Stimulated activated naive CD8-positive, alpha-beta T cell treated with anti-CD3 and anti-CD28 coated beads, Interleukin-15, amount 100 ng/mL, for 72 hours (primary cell): ENCODE measurements around the gene SERPINB10.

ENCODE experiments used
- ATAC-seq: fragments of 150-1000 bp; cut with Tn5 transposase; 2 replicates; pipeline ENCODE4 v1.10.0; 2021; ENCODE audit warnings: mild to moderate bottlenecking, moderate library complexity
- DNase-seq, 2 donors: peaks; one replicate each; pipeline ENCODE4 v3.0.0; 2021 to 2022
- H3K27ac Mint-ChIP-seq, 2 donors: one replicate each; pipeline ENCODE4 v1.8.0; 2022; ENCODE audit warnings: mild to moderate bottlenecking in 2 of 2, mixed read lengths in 2 of 2, moderate library complexity in 2 of 2
- H3K27me3 Mint-ChIP-seq: one replicate; pipeline ENCODE4 v1.8.0; 2022; ENCODE audit warnings: mixed read lengths
- H3K4me1 Mint-ChIP-seq: one replicate; pipeline ENCODE4 v1.8.0; 2022; ENCODE audit warnings: mild to moderate bottlenecking, mixed read lengths
- H3K4me3 Mint-ChIP-seq, 2 donors: one replicate each; pipeline ENCODE4 v1.8.0; 2022; ENCODE audit warnings: mild to moderate bottlenecking in 2 of 2, mixed read lengths in 2 of 2, moderate library complexity in 1 of 2
- H3K9me3 Mint-ChIP-seq, 2 donors: one replicate each; pipeline ENCODE4 v1.8.0; 2022; ENCODE audit warnings: mixed read lengths in 2 of 2

SERPINB10 gene, protein sequence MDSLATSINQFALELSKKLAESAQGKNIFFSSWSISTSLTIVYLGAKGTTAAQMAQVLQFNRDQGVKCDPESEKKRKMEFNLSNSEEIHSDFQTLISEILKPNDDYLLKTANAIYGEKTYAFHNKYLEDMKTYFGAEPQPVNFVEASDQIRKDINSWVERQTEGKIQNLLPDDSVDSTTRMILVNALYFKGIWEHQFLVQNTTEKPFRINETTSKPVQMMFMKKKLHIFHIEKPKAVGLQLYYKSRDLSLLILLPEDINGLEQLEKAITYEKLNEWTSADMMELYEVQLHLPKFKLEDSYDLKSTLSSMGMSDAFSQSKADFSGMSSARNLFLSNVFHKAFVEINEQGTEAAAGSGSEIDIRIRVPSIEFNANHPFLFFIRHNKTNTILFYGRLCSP

DNA sequence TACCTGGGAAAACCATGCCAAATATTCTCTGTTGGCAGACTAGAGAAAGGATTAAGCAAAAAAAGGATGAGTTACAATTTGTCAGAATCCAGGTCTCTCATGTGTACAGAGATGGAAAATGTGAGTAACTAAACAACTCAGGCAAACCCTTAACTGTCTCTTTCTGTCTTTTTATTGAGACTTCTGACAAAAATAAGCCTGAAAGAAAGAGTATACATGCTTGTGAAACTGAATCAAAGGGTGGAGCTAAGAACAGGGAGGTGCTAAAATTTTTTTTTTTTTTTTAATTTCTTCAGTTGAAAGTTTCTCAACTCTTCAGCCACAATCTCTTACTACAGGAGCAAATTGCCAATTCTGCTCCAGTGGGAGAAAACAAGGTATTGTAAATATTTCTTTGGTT is at the start of gene SERPINB10:
SERPINB10 (plus strand) TSS at position 295 of the 400 bp plus-strand sequence. CDS start 7,553 bp downstream, outside the sequence.
- ATAC-seq (peak; percentile 50), DNase-seq (no peak)
- Mint-ChIP-seq H3K9me3 (no peaks in the 10 kb centered on the region), H3K4me3 (peak within 1 kb of the TSS in 1 of 2 donors; percentile 49), H3K27ac (peak within 1 kb of the TSS in 1 of 2 donors; percentile 42), H3K4me1 (no peaks in the 10 kb centered on the region), H3K27me3 (peaks cover 25% of the 10 kb centered on the region)

DNA sequence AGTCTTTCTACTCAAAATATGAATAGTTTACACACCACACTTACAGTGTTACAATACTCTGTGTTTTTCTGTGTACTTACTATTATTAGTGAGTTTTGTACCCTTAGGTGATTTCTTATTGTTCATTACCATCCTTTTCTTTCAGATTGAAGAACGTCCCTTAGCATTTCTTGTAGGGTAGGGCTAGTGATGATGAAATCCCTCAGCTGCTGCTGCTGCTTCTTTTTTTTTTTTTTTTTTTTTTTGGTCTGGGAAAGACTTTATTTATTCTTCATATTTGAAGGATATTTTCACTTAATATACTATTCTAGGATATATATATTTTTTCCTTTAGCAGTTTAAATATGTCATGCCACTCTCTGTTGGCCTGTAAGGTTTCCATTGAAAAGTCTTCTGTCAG is 49.3 kb upstream of the SERPINB10 start:
- Mint-ChIP-seq H3K9me3 (peaks cover 0 to 4% of the 10 kb centered on the region in 2 donors), H3K4me1 (no peaks in the 10 kb centered on the region), H3K27me3 (peaks cover 29% of the 10 kb centered on the region), H3K27ac (no peak overlapping the region), H3K4me3 (no peak overlapping the region)
- DNase-seq (no peak), ATAC-seq (no peak)

DNA sequence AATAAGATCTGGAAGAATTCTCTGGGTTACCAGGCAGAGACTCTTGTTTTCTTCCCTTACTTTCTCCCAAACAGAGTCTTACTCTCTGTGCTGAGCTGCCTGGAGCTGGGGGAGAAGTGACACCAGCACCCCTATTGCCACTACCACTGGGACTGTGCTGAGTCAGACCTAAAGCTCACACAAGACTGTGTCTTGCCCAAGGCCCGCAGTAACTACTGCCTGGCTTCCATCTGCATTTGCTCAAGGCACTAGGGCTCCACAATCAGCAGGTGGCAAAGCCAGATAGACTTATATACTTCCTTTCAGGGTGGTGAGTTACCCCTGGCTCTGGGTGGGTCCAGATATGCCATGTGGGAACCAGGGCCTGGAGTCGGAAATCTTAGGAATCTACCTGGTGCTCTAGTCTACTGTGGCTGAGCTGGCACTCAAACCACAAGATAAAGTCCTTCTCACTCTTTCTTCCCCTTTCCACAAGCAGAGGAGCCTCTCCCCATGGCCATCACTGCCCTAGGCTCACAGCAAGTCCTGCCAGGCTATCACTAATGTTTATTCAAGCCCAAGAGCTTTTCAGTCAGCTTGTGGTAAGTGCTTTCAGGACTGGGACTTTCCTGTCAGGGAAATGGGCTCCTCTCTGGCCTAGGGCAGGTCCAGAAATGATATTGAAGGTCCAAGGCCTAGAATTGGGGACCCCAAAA is 47.8 kb upstream of the SERPINB10 start:
- no peak overlapping the region for H3K4me3 Mint-ChIP-seq
- H3K4me1 Mint-ChIP-seq = no peaks in the 10 kb centered on the region
- DNase-seq (no peak), ATAC-seq (no peak)
- H3K27me3 Mint-ChIP-seq = peaks cover 29% of the 10 kb centered on the region
- no peak overlapping the region for H3K27ac Mint-ChIP-seq
- peaks cover 0 to 4% of the 10 kb centered on the region in 2 donors for H3K9me3 Mint-ChIP-seq

DNA sequence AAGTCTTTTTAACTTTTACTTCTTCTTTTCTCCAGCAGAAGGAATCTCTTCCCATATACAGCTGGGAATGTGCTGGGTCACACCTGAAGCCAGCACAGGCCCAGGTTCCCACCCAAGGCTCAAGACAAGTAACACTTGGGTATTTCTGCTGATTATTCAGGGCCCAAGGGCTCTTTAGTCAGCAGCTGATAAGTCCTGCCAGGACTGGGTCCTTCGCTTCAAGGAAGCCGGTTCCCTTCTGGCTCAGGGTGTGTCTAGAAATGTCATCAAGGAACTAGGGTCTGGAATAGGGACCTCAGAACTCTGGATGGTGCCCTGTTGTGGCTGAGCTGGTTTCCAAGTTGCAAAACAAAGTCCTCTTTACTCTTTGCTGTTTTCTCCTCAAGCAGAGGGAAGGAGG is 47.2 kb upstream of the SERPINB10 start:
- DNase-seq (no peak), ATAC-seq (no peak)
- peaks cover 29% of the 10 kb centered on the region for H3K27me3 Mint-ChIP-seq
- no peaks in the 10 kb centered on the region for H3K4me1 Mint-ChIP-seq
- peaks cover 0 to 4% of the 10 kb centered on the region in 2 donors for H3K9me3 Mint-ChIP-seq
- H3K4me3 Mint-ChIP-seq = no peak overlapping the region
- H3K27ac Mint-ChIP-seq = no peak overlapping the region

DNA sequence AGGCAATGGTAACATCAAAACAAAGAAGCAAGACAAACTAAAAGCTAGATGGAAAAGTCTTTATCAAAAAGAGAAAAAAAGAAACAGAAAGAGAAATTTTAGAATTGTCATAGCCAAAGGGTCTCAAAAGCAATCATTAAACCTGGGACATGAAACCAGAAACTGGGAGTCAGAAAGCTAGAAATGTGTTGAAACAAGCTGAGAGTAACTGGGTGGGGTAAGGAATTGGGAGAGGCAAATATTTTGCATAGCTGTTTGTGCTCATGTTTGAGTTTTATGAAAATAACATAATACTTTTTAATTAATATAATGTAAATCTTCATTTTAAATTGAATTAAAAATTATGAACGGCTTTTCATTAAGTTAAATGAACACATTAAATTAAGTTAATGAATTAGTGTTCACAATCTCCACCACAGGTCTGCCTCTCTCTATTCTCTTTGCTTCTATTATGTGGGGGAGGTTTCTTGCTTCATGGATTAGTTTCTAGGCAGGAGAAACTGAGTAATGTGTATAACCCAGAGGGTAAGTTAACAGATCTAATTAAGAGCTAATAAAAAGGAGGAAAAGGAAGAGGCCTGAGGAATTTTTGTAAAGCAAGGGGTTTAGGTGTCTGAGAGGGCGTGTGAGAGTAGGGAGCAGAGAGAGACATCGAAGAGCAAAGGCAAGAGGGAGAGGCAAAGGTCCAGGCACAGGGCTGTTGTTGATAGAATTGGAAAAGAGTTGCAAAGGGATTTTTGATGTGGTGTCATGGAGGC is 40.2 kb upstream of the SERPINB10 start:
- DNase-seq = no peak
- Mint-ChIP-seq H3K4me1 (no peaks in the 10 kb centered on the region), H3K4me3 (no peak overlapping the region), H3K27ac (no peak overlapping the region), H3K27me3 (peaks cover 17% of the 10 kb centered on the region), H3K9me3 (no peaks in the 10 kb centered on the region)
- no peak for ATAC-seq

DNA sequence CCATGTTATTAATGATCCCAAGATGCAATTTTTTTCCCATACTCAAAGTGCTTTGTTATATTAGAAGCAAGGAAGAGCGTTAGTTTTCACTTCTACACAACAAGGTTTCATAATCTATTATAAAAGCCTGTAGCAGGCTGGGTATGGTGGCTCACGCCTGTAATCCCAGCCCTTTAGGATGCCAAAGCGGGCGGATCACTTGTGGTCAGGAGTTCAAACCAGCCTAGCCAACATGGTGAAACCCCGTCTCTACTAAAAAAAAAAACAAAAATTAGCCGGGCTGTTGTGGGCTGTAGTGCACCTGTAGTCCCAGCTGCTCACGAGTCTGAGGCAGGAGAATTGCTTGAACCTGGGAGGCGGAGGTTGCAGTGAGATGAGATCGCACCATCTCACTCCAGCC is 39.2 kb upstream of the SERPINB10 start:
- DNase-seq (no peak), ATAC-seq (no peak)
- no peak overlapping the region for H3K4me3 Mint-ChIP-seq
- no peaks in the 10 kb centered on the region for H3K4me1 Mint-ChIP-seq
- H3K9me3 Mint-ChIP-seq = no peaks in the 10 kb centered on the region
- peaks cover 22% of the 10 kb centered on the region for H3K27me3 Mint-ChIP-seq
- H3K27ac Mint-ChIP-seq = no peak overlapping the region

DNA sequence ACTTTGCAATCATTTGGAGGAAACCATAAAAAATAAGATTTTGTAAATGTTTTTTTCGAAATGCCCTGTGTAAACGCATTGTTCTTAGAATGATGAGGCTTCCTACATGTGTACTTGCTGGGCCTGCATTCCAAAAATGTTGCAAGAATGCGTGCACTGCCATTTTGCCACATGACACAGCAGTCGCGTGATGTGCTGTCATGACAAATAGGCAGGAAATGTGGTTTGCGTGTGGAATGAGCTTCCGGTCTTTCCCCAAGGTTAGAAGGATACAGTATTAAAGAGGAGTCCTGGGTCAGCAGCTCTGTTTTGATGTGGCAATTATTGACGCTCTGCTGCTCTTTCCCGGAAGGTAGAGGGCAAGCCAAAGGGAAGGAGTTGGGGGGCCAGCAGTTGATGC is 38.4 kb upstream of the SERPINB10 start:
- Mint-ChIP-seq H3K4me3 (no peak overlapping the region), H3K9me3 (no peaks in the 10 kb centered on the region), H3K4me1 (no peaks in the 10 kb centered on the region), H3K27ac (no peak overlapping the region), H3K27me3 (peaks cover 22% of the 10 kb centered on the region)
- no peak for DNase-seq
- no peak for ATAC-seq

DNA sequence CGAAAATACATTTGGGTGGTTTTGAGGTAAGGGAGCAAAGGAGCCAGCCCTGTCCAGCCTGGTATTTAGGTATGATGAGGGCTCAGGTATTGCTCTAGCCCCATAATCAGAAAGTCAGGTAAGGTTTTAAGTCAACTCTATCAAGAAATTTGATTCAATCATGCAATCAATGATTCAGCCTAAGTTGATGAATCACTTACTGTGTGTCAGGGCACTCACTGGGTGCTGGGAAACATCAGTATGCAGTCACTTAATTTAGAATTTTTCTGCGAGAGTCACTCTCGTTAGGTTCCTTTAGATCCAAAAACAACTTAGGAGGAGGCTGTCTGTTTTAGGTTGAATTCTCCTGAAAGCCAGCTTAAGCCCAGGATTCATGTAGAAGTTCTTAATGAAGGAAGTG is 37.9 kb upstream of the SERPINB10 start:
- no peaks in the 10 kb centered on the region for H3K9me3 Mint-ChIP-seq
- no peak overlapping the region for H3K27ac Mint-ChIP-seq
- peaks cover 22% of the 10 kb centered on the region for H3K27me3 Mint-ChIP-seq
- no peaks in the 10 kb centered on the region for H3K4me1 Mint-ChIP-seq
- DNase-seq (no peak), ATAC-seq (no peak)
- no peak overlapping the region for H3K4me3 Mint-ChIP-seq

DNA sequence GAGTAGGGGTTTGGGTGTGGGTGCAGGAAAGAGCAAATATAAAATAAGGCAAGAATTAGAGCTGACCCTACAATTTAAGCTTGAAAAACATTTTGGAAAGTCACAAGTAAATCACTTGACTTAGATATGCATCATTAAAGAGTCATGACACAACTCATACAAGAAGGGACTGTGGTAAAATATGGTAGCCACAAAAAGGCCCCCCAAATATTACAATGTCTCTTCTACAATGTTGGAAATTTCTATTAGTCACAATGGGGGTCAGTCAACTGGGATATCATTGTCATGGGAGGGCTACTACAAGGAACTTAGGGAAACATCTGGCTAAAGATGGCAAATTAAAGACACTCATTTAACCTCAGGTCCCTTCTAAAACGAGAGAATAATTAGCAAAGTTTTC is 35.9 kb upstream of the SERPINB10 start:
- peaks cover 22% of the 10 kb centered on the region for H3K27me3 Mint-ChIP-seq
- ATAC-seq = no peak

DNA sequence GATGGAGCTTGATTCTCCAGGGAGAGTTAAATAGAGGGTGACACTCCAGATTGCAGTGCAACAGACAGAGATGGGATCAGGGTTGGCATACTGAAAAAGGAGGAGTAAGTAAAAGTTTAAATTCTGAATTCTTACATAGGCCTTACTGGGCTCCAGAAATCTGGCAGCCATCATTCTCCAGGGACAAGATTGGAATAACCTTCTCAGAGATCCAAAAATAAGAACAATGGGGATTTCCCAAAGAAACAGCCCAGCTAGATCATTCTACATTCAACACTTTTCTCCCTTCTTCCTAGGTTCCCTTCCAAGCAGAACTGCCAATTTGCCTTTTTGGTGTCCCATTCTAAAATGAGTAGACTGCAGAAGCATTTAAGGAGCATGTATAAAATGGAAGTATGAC is 35.2 kb upstream of the SERPINB10 start:
- H3K27me3 Mint-ChIP-seq = peaks cover 22% of the 10 kb centered on the region
- ATAC-seq = no peak

More for the DNA sequence above, 35.9 kb upstream of the SERPINB10 start:
- no peak for DNase-seq
- Mint-ChIP-seq H3K9me3 (no peaks in the 10 kb centered on the region), H3K27ac (no peak overlapping the region), H3K4me3 (no peak overlapping the region), H3K4me1 (no peaks in the 10 kb centered on the region)

DNA sequence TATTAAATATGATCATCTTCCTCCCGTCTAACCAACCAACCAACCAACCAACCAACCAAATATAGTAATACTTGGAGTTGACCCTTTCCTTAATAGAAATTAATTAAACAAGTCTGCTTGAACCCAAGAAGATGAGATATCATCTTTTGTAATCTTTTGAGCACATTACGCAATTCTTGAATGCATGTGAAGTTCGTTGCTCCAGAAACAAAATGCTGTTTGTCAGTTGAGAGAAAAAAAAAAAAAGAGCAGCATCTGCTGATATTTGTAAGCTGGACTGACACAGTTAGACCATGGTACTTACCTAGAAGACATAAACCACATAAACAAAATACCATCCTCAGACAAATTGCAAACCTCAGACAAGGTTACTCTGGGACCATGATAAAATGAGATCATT is 29.4 kb upstream of the SERPINB10 start:
- H3K27ac Mint-ChIP-seq = no peak overlapping the region
- ATAC-seq (no peak), DNase-seq (no peak)
- no peaks in the 10 kb centered on the region for H3K9me3 Mint-ChIP-seq
- peaks cover 6% of the 10 kb centered on the region for H3K4me1 Mint-ChIP-seq
- H3K4me3 Mint-ChIP-seq = no peak overlapping the region
- H3K27me3 Mint-ChIP-seq = no peaks in the 10 kb centered on the region

More for the DNA sequence above, 35.2 kb upstream of the SERPINB10 start:
- H3K4me3 Mint-ChIP-seq = no peak overlapping the region
- no peaks in the 10 kb centered on the region for H3K4me1 Mint-ChIP-seq
- DNase-seq = no peak
- no peak overlapping the region for H3K27ac Mint-ChIP-seq
- H3K9me3 Mint-ChIP-seq = no peaks in the 10 kb centered on the region

DNA sequence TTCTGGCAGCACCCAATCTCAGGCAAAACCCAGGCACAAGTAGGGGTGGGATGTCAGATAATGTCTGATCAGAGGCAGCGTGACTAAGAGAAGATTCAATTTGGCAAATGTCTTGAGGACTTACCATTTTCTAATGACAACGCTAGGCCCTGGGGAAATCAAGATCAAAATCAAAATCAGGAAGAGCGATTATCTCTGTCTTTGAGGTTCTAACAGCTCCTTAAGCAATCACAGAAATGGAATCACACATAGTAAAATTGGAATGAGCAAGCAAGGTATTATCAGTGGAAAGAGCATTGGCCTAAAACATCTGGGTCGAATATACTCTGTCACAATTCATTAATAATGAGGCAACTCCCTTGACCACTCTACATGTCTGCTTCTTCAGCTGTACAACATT is 28.8 kb upstream of the SERPINB10 start:
- no peak overlapping the region for H3K4me3 Mint-ChIP-seq
- no peak overlapping the region for H3K27ac Mint-ChIP-seq
- no peaks in the 10 kb centered on the region for H3K27me3 Mint-ChIP-seq
- ATAC-seq (no peak), DNase-seq (no peak)
- H3K4me1 Mint-ChIP-seq = peaks cover 6% of the 10 kb centered on the region
- no peaks in the 10 kb centered on the region for H3K9me3 Mint-ChIP-seq

DNA sequence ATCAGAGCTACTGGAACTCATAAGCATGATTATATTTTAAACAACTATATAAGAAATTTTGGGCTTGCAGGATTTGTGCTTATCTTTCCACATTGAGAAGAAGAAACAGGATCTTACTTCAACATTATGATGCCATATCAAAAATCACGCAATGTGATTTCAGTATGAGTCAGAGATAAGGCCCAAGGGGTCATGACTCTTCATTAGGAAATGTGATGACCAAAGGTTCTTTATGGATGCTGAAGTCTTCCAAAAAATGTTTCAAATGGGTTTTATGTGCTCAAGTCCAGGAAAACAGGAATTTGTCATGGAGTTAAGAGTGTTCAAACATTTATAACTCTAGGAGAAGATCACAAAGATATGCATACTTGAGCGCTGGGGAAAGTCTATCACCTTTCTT is 28.0 kb upstream of the SERPINB10 start:
- DNase-seq (no peak), ATAC-seq (no peak)
- no peaks in the 10 kb centered on the region for H3K9me3 Mint-ChIP-seq
- H3K4me1 Mint-ChIP-seq = peaks cover 6% of the 10 kb centered on the region
- H3K4me3 Mint-ChIP-seq = no peak overlapping the region
- no peaks in the 10 kb centered on the region for H3K27me3 Mint-ChIP-seq
- H3K27ac Mint-ChIP-seq = no peak overlapping the region

DNA sequence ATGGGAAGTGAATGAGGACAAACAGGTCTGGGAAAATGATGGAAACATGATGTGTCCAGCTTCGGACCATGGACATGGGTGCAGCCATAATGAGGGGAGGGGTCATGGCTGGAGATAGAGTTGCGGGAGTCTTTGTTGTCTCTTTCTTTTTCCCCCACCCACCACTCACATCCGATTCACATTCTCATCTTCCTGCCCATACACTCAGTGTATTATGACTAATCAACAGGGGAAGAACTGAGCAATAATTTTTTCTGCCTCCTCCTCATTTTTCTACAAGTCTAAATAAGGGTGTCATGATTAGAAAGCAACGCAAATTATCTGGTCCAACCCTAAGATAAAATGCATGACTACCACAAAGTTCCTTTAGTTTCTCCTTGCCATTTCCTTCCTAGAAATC is 25.9 kb upstream of the SERPINB10 start:
- peaks cover 6% of the 10 kb centered on the region for H3K4me1 Mint-ChIP-seq
- H3K27me3 Mint-ChIP-seq = peaks cover 10% of the 10 kb centered on the region
- H3K4me3 Mint-ChIP-seq = no peak overlapping the region
- ATAC-seq (no peak), DNase-seq (no peak)
- no peaks in the 10 kb centered on the region for H3K9me3 Mint-ChIP-seq
- no peak overlapping the region for H3K27ac Mint-ChIP-seq

DNA sequence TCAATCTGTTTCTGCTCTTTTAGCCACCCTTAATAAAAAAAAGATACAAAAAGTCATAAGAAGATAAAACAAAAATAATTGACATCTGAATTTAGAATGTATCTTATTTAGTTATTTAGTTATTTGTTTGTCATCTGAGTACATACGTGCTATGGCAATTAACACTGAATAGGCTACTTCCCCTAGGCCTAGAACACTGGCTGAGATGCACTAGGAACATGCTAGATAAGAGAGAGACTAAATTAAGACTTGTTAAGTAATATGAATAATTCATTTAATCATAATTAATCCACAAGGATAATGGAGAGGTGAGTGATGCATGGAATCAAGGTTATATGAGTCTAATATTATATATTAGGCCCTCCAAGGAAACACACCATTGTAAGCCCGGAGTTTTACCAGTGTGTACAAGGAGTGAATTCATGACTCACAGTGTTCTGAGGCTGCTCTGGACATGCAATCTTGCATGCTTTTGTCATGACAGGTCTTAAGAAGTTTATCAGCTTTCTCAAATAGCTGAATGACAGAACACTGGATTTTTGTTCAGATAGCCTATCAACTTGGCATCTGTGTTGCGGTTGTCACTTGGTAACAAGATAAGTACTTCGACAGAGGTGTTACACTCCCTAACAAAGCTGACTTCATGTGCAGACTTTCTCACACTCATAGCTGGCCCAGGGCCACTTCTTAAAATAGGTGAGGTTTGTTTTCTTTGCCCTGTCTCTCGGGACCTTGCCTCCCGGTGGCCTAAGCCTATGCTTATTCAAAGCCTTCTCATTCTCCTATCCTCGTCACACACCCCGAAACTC is 25.2 kb upstream of the SERPINB10 start:
- no peaks in the 10 kb centered on the region for H3K9me3 Mint-ChIP-seq
- H3K27ac Mint-ChIP-seq = no peak overlapping the region
- H3K4me3 Mint-ChIP-seq = no peak overlapping the region
- ATAC-seq (no peak), DNase-seq (no peak)
- peaks cover 10% of the 10 kb centered on the region for H3K27me3 Mint-ChIP-seq
- H3K4me1 Mint-ChIP-seq = peaks cover 6% of the 10 kb centered on the region
